Activated T-cell treated with anti-CD3 and anti-CD28 coated beads, Interleukin-2, amount 50 U/mL, for 48 hours (primary cell): ENCODE measurements around the gene SCAMP3.

Experiments used
- DNase-seq, 2 experiments: peaks; one replicate each; pipeline ENCODE4 v3.0.0-alpha.2; 2020

SCAMP3 gene

DNA sequence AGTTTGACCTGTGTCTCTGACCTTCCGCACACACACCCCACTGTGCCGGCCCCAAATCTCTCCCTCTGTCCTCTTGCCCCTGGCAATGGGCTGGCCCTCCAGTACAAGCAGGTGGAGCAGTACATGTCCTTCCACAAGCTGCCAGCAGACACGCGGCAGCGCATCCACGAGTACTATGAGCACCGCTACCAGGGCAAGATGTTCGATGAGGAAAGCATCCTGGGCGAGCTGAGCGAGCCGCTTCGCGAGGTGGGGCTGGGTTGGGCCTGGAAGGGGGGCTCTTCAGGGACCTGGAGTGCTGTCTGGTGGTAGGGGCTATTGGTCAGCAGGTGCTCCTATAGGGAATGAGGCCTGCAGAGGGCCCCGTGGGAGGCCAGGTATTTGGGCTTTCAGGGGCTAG, 22.9 kb upstream of the SCAMP3 start:
- no peak for DNase-seq

DNA sequence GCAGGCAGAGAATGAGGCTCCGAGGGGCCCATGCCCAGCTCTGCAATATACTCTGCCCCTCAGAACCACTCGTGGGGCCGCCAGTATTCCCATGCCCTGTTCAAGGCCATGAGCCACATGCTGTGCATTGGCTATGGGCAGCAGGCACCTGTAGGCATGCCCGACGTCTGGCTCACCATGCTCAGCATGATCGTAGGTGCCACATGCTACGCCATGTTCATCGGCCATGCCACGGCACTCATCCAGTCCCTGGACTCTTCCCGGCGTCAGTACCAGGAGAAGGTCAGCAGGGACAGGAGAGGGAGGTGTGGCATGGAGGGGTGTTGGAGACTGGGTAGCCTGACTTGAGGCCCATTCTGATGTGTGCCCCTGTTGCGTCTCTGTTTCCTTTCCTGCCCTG, 22.3 kb upstream of the SCAMP3 start:
- no peak for DNase-seq

DNA sequence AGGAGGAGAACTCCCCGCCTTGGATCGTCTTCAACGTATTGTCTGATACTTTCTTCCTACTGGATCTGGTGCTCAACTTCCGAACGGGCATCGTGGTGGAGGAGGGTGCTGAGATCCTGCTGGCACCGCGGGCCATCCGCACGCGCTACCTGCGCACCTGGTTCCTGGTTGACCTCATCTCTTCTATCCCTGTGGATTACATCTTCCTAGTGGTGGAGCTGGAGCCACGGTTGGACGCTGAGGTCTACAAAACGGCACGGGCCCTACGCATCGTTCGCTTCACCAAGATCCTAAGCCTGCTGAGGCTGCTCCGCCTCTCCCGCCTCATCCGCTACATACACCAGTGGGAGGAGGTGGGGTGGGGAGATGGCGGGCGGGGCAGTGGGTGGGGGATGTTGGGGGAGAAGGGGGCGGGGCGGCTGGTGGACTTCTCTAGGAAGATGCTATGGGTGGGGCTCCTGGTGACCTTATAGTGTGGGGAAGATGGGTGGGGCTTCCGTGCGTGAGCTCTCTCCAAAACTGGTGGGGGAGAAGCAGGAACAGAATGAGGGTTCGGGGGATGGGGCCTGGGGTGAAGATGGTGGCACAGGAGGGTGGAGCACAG, 20.4 kb upstream of the SCAMP3 start:
- DNase-seq: no peak

DNA sequence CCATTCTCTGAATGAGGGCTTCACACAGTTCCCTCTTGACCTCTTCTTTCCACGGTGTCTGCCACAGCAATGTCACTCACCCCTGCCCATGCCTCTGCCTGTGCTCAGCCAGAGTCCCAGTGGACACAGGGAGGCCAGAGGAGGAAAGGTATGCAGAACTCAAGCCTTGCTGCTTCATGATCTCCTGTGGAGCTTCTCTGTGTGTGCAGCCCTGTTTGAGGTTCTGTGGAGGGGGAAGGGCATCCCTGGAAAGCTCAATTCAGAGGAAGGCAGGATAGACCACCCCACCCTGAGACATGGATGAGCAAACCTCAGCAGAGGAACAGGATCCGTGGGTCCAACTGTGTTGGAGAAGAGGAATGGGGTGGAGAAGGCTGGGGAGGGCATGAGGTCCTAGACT, 17.1 kb upstream of the SCAMP3 start:
- DNase-seq: no peak

DNA sequence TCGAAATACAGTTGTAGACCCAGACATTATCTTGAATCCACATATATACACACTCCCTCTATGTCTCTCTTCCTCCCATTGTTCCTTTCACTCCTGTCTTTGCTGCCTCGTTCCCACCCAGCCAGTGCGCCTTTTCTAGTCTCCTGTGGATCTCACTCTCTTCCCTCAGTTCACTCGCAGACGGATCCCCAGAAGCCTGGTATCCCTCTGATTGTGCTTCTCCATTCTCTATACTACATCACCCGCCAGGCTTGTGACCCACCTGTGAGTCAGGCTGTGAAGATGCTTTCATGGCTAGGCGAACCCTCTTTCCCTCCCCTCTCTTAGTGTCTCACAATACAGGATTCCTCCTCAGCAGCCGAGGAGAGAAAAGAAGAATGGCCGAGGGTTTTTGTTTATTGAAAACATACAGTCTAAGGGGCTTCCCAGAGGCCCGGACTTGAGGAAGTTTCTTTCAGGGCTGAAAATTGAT, 16.6 kb upstream of the SCAMP3 start:
- DNase-seq: peak in 1 of 2 experiments; percentile 20

DNA sequence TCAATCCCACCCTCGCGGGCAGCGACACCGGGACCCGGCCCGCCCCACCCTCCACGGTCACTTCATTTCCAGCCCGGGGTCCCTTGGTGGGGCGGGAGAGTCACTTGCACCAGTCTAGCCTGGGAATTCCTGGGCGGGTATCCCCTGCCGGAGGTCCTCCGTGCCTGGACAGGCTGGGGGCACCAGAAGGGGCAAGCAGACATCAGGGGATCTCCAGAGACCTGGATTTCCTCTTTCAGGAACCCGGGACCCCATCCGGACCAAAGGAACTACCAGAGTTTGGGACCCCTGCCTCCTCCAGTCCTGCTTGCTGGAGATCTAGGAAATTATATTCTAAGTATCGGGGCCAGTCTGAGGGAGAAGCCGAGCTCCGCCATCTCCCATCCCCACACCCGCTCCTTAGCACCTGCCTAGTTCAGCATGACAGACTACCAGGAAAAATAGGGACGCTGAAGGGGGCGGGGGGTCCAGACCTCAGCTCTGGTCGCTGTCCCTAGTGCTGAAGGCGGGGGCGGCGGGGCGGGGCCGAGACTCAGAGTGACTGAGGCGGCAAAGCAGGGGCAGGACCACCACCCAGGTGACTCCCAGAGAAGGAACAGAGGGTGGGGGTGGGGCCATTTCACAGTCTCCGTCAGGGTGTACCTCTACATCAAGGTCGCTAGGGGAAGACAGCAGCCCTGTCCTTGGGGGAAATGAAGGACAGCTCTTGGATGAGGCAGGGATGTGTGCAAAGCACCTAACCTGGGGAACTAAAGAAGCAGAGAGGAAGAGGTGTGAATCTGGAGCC, 15.9 kb upstream of the SCAMP3 start:
- peak; percentile 84 to 85 for DNase-seq

DNA sequence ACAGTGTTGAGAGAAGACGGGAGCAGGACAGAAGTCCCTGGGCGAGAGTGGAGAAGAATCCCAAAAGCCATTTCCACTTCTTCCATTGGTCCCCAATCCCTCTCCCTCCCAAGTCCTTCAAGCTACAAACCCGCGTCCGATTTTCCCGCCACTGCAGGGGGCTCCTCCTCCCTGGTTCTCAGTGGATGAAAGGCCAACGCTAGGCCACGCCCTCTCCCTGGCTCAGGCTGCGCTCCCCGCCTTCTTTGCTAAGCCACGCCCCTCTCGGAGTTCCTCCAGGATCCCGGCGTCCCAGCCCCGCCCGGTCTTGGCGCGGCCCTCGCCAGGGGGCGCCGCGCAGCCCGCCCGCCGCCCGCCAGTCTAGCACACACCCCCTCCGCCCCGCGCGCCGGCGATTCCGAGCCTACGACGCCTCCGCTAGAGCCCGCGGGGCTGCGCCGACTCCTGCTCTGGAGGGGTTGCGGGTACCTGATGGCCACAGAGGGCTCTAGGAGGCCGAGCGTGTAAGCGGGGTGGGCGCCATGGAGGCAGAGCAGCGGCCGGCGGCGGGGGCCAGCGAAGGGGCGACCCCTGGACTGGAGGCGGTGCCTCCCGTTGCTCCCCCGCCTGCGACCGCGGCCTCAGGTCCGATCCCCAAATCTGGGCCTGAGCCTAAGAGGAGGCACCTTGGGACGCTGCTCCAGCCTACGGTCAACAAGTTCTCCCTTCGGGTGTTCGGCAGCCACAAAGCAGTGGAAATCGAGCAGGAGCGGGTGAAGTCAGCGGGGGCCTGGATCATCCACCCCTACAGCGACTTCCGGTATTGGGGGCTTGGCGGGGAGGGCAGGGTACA, 15.1 kb upstream of the SCAMP3 start, which contains the start of gene HCN3:
TSS of gene HCN3 (plus strand) at position 394 of the 832 bp plus-strand sequence. CDS start at position 522, 128 bp downstream.
- peak; percentile 98 to 99 for DNase-seq

DNA sequence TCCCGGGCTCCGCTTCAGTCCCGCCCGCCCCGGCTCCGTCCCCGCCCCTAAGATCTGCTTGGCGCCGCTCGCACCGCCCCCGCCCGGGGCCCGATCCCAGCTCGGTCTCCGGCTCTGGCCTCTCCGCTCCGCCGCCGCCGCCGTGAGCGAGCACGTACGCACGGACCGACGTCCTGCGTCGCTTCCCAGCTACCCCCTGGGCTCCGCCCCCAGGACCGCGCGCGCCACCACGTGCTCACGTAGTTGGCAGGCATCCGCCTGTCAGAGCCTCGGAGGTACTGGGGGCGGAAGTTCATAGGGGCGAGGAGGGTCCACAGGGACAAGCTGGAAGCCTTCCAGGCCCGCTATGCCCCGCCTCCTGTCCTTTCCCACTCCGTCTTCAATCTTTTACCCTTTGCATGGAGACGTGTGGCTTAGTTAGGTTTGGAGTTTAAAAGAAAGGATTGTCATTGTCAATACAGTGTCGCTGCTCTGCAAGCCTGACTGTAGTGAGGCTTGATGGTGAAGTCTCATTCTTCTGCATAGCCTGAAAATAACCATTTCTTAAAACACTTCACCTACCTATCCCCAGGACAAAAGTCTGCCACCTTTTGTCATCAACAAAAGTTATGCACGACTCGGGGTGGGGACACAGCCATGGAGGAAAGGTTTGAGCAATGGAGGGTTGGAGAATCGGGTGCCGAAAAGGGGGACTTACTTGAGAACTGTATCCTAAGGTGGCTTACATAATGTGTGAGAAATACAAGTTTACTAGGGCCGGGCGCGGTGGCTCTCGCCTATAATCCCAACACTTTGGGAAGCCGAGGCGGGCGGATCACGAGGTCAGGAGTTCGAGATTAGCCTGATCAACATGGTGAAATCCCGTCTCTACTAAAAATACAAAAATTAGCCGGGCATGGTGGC, 11.4 kb upstream of the SCAMP3 start, which contains the start of gene CLK2:
TSS of gene CLK2 (minus strand) at position 162 of the 903 bp plus-strand sequence. CDS start 2,527 bp downstream, outside the sequence.
- peak; percentile 96 to 98 for DNase-seq

DNA sequence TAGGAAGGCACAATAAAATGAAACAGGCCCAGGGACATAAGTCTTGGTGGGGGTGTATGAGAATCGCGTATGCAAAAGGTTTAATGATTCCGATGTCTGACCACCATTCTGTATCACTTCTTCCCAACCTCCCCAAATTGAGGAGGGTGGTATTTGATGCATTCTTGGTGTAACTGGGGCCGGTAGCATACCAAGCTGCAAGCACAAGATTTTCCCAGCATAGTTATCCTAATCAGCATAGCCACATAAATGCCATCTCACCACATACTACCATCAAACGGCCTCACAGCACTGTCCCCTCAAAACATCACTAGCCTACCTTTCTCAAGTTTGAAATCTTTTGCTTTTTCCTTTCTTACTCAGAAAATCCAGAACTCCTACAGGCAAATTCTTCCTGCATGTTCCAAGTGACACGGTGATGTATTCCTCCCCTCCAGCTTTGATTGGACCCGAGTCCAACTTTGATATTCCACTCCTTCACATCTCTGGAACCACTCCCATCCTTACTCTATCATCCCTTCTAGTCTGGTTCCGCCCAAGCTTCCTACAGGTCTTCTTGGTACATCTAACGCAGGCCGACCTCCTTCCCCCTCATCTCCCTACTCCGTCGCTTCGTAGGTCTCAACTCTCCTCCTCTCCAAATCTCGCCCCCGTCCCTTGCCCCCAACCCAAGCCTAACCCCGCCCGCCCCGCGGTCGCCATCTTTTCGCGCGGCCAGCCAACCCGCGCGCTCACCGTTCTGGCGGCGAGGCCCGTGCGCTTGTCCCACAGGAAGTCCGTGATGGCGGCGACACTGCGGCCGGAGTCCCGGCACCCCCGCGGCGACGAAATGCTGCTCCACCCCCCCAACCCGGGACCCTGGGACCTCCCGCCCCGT, 10.5 kb upstream of the SCAMP3 start:
- no peak for DNase-seq

DNA sequence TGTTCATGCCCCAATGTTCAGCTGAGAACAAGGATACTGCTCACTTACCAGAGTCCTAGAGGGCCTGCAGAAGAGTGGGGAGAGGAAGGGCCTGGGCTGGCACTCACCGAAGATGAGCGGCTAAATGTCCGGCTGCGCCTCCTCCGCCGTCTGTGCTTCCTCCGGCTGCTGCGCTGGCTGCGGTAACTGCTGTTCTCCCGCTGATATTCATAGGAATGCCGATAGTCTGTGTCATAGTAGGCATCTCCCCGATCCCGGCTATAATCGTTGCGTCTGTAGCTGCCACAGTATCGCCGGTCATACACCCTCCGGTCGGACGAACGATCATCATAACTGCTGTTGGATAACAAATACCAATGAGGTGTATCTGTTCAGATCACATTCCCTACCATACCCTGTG, 7.2 kb upstream of the SCAMP3 start:
- DNase-seq: no peak

DNA sequence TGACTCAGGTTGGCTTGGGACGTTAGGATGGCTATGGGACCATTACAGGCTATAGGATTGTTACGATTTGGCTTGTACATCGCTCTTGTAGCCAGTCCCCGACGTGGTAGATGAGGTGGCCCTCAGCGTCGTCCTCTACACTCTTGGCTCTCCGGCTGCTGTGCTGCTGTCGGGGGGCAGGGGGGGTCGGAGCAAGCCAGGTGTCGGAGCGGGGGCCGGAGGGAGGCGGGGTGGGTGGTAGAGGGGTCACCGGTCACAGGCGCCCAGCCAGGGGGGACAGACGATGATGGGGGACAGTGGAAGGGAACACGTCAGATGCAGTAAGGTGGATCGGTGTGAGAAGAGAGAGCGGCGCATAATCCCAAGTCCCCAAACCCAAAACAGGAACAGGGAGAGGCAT, 6.5 kb upstream of the SCAMP3 start:
- no peak for DNase-seq

DNA sequence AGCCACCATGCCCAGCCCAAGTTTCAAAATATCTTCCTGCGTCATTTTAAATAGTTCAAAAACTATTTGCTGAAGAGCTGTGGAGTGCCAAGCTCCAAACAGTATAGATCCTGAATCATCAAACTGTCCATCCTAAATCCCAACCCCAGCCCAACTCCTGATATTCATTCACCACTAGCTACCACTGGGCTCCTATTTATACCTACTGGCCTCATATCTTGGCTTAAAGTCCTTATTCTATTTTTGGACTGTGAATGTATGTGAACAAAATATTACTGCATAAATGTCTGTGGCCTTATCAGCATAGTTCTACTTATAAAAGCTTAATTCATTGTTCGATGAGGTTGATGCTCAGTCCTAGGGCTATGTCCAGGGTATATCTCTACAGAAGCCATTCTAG, 5.2 kb upstream of the SCAMP3 start:
- no peak for DNase-seq

DNA sequence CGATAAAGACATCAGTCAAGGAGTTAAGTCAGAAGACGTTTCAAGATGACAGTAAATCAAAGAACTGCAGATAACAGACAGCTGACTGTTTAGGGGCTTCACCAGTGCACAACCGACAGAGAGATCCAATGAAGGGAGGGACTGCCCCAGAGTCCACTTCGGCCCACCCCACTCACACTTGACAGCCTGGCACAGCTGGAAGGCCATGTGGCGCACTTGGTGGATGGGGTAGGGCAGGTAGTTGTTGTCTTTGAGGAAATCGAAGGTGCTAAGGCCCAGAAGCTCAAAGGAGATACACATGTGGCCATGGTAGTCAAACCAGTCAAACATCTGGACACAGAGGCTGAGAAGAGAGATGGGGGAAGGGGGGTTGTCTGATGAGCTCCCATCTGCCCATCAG, 4.4 kb upstream of the SCAMP3 start:
- no peak for DNase-seq

DNA sequence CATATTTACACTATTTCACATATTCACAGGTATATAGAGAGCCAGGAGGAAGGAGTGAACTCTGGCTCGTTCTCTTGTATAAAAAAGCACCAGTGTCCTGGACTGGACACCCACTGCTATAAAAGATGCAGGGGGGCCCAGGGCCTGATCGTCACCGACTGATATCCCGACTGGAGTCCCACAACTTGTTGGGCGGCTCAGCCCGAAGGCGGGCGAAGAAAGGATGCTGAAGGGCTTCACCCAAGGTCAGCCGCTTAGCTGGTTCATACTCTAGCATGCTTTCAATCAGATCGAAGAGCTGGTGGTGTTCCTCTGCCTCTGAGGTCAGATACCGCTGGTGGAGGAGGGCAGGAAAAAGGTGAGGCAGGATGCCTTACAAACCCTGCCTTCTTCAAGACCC, 907 bp upstream of the SCAMP3 start:
- DNase-seq: no peak

DNA sequence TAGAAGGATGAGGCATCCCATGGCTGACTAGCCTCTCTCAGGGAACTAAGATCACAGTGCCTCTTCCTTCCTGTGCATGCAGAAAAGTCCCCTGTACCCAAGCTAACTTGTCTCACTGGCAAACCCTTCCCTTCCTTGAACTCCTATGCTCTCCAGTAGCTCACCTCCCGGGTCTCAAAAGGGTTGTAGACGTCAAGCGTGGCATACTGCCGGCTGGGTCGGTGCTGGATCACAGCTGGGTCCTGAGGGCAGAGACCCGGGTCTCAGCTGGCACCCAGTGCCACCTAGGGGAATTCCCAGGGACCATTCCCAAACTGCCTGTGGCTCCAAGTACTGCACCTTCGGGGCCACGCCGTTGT, 688 bp downstream of the SCAMP3 start:
- DNase-seq: no peak

DNA sequence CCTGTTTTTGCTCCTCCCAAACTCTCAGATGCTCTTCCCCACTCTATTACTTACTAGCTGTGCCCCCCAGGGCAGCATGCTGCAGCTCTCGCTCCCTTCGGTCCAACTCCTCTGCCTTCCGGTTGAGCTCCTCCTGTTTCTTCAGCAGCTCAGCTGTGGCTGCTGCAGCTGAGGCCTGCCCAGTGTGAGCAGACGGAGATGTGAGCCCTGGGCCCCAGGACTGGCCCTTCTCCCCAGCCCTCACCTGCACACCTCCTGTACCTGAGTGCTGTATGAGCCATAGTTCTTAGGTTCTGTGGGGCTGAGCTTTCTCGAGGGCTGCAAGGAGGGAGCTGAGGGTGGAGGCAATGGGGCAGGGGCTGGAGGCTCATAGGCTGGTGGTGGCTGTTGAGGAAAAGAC, 1.9 kb downstream of the SCAMP3 start:
- DNase-seq: no peak

DNA sequence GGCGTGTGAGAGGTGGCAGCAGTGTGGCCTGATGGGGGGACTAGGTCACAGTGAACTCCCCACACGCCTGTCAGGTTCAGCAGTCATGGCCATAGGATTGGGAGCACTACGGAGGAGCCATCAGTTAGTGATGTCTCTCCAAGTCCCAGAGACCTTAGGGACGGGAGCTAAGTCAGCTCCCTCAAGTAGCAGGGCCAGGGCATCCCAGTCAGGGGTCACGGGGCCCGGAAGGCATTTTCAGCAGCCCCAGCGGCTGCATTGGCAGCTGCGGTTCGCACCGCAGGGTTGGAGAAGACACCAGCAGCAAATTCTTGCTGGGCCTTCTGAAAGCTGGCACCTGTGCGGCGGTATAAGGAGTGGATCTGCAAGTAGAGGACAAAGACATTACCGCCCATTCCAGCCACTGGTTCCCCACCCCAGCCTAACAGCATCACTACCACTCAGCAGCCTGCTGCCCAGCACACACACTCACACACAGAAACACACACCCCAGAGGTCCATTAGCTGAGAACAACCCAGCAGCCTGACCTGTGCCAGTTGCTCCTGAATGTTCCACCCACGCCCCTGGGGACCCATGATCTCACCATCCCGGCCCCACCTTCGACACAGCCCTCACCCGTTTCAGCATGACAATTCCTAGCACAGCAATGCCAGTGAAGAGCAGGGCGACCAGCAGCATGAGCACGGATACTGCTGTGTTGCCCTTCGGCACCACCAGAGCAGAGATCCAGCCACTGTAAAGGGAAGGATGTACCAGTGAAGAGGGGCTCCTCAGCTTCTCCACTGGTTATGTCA, 5.9 kb downstream of the SCAMP3 start:
- DNase-seq: no peak

DNA sequence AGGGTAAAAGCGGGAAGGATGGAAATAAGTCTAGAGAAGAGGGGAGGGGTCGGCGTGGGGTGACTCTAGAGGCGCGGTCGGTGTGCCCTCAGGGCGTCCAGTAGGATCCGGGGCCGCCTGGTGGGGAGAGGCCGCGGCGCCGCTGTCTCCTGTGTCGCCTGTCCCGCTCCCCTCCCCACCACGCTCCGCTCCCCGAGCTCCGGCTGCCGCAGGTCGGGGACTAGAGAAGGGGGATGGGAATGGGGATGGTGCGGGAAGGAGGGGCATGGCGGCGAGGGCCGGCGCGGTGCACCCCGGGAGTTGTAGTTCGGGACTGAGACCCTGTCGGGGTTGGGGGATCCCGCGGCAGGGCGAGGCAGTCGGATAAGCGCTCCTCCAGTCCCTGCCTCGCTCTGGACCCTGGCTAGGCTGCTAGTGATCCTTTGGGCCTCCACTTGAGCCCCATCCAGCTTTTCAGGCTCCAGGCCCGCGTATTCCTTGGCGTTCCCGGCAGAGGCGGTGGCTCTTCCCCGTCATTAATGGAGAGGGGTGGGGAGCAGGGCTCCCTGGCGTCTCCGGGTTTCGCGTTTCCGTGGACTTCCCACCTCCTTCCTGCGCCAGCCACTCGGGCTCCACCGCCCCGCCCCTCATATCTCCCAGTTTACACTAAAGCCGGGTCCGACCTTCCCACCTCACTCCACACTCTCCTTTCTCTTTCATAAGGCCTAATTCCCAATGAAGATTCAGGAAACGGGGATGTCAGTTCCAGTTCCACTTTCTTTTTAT, 6.7 kb downstream of the SCAMP3 start, which contains the start of gene ENTREP3:
TSS of gene ENTREP3 (minus strand) at position 241 of the 765 bp plus-strand sequence. CDS start 606 bp downstream, outside the sequence.
- peak; percentile 84 to 88 for DNase-seq

DNA sequence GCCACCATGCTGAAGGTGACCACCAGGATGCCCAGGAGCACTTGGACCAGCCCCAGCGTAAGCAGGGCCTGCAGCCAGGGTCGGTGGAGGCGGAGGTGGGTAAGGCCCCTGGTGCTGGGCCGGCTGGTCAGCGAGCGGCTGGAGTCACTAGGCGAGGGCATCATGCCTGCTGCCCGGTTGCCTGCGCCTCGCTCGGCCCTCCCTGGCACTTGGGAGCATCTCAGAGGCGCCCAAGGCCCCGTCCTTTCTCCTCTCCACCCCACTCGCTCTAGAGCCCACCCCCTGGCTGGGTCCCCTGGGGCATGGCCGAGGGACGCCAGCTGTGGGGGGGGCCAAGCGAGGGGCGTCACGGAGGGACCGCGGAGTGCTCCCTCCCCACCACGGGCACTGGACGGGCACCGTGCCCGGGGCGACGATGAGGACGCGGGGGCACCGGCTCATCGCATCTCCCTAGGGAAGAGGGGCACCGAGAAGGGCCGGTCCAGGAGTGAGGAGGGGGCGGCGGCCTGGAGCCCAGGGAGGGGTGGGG, 7.4 kb downstream of the SCAMP3 start:
- DNase-seq: no peak
